Neuron (in vitro differentiated cells): Measurements from ENCODE around the gene CD180.

Source experiments
- H2AFZ ChIP-seq: one replicate; pipeline ENCODE4 v1.6.1; 2013; ENCODE audit warnings: low read depth, mild to moderate bottlenecking, inconsistent platforms, low read length, moderate library complexity
- H3K27me3 ChIP-seq: one replicate; pipeline ENCODE4 v1.6.1; 2013; ENCODE audit warnings: low read length; ENCODE audit not compliant: insufficient read depth
- H3K36me3 ChIP-seq: one replicate; pipeline ENCODE4 v1.6.1; 2013; ENCODE audit warnings: low read length; ENCODE audit not compliant: insufficient read depth
- H3K4me1 ChIP-seq: one replicate; pipeline ENCODE4 v1.6.1; 2013; ENCODE audit warnings: low read length; ENCODE audit not compliant: insufficient read depth
- H3K4me3 ChIP-seq: 2 replicates; pipeline ENCODE4 v1.5.1; 2013; ENCODE audit warnings: mild to moderate bottlenecking, low read length, moderate library complexity
- H3K9me3 ChIP-seq: one replicate; pipeline ENCODE4 v1.6.1; 2013; ENCODE audit warnings: low read length

Gene CD180

GRCh38 chr5:67156976-67157583 is 39.5 kb downstream of the CD180 start:
- H3K27me3 ChIP-seq: no peaks in the 10 kb centered on the region
- H3K4me1 ChIP-seq: no peaks in the 10 kb centered on the region
- no peaks in the 10 kb centered on the region for H3K9me3 ChIP-seq
- H3K4me3 ChIP-seq: no peak overlapping the region
- no peaks in the 10 kb centered on the region for H3K36me3 ChIP-seq
- H2AFZ ChIP-seq: no peak overlapping the region

DNA sequence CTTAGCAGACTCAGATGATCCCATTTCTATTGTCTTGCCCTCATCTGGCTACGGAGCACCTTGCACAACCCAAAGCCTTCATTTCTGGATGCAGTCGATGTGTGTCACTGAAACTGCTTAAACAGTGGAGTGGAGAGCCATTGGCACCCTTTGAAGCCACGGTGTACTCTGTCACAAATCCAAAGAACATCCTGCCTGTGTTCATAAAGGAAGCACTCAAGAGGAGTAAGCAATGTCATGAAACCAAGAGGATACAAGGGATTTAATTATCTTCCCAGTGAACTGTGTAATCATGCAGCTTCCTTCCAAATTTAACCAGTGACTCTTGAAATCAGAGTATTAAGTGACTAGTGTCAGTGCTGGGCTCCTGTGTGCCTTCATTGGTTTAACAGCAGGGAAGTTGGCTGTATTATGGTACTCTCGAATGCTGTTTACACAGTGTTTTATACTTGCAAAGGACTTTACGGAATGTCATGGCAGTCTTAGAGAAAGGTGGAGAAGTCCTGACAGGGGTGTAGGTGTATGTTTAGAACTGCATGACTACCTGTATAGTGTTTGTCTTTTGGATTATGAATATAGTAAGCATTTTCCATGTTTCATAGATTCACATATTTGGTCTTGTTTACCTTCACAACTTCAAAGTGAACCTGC is 41.9 kb downstream of the CD180 start:
- no peak overlapping the region for H2AFZ ChIP-seq
- no peaks in the 10 kb centered on the region for H3K9me3 ChIP-seq
- H3K27me3 ChIP-seq: no peaks in the 10 kb centered on the region
- no peaks in the 10 kb centered on the region for H3K4me1 ChIP-seq
- no peak overlapping the region for H3K4me3 ChIP-seq
- no peaks in the 10 kb centered on the region for H3K36me3 ChIP-seq

- Histone ChIP-seq H3K9me3 (no peaks in the 10 kb centered on the region), H3K36me3 (no peaks in the 10 kb centered on the region), H3K4me1 (no peaks in the 10 kb centered on the region), H2AFZ (no peak overlapping the region), H3K27me3 (no peaks in the 10 kb centered on the region), H3K4me3 (no peak overlapping the region)
These were observed 43.3 kb downstream of the CD180 start for GRCh38 chr5:67153292-67153691.

GRCh38 chr5:67152400-67152799 is 44.2 kb downstream of the CD180 start:
- Histone ChIP-seq H3K4me1 (no peaks in the 10 kb centered on the region), H3K36me3 (no peaks in the 10 kb centered on the region), H3K9me3 (no peaks in the 10 kb centered on the region), H3K4me3 (no peak overlapping the region), H2AFZ (no peak overlapping the region), H3K27me3 (no peaks in the 10 kb centered on the region)

GRCh38 chr5:67149951-67150523 is 46.6 kb downstream of the CD180 start:
- no peaks in the 10 kb centered on the region for H3K9me3 ChIP-seq
- H3K4me3 ChIP-seq: no peak overlapping the region
- H3K4me1 ChIP-seq: no peaks in the 10 kb centered on the region
- H3K27me3 ChIP-seq: no peaks in the 10 kb centered on the region
- H2AFZ ChIP-seq: no peak overlapping the region
- peaks cover 12% of the 10 kb centered on the region for H3K36me3 ChIP-seq

DNA sequence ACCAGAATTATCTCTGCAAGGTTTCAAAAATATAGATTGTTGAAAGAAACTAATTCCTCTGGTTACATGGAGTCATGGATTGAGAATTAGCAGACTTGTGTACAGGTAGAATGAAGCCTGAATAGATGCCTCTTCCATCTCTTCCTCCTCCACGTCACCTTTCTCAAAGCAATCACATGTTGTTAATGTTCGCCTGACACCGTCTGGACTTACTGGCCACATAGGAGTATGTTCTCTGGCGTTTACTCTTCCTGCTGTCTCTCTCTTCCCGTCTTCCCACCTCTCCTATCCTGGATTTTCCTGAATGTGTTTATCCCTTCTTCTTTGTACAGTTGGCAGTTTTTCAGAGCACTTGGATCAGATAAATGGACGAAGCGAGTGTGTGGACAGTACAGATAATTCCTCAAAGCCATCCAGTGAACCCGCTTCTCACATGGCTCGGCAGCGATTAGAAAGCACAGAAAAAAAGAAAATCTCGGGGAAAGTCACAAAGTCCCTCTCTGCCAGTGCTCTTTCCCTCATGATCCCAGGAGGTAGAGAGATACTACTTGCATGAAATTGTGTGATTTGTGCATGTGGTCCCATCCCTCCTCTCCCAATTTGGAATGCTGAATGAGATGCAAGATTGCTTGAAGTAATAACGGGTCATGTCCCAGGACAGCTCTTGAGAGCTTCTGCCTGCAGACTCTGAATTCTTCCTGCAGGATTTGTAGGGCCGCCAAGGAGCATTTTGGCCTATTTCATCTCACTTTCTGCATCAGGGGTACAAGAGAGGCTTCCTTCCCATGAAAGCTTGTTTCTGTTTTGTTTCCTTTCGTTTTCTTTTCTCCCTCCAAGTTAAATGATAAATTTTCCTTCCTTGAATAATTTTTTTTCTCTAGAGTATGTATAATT is 47.3 kb downstream of the CD180 start:
- no peaks in the 10 kb centered on the region for H3K4me1 ChIP-seq
- no peaks in the 10 kb centered on the region for H3K9me3 ChIP-seq
- no peak overlapping the region for H2AFZ ChIP-seq
- peaks cover 12% of the 10 kb centered on the region for H3K36me3 ChIP-seq
- H3K27me3 ChIP-seq: no peaks in the 10 kb centered on the region
- H3K4me3 ChIP-seq: no peak overlapping the region

DNA sequence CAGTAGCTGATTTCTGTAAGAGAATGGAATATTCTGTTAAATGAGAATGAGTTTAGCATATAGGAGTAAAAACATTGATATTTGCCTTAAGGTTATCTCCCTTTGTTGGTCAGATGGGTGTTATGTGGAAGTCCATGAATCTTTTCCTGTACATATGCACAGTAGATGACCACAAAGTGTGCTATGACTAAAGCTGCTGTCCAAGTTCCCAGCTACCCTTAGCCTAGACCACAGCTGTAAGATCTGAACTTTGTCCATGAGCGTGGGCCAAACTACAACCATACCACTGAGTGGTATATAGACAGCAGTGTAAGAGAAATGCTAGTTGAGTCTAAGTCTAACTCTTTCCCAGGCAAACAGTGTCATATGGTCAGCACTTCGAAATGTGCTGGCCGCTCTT is 48.8 kb downstream of the CD180 start:
- peaks cover 16% of the 10 kb centered on the region for H3K36me3 ChIP-seq

GRCh38 chr5:67146981-67147380 is 49.6 kb downstream of the CD180 start:
- H2AFZ ChIP-seq: no peak overlapping the region
- H3K9me3 ChIP-seq: no peaks in the 10 kb centered on the region
- H3K4me1 ChIP-seq: no peaks in the 10 kb centered on the region
- H3K36me3 ChIP-seq: peaks cover 20% of the 10 kb centered on the region
- H3K27me3 ChIP-seq: no peaks in the 10 kb centered on the region
- no peak overlapping the region for H3K4me3 ChIP-seq

More for the DNA sequence above, 48.8 kb downstream of the CD180 start:
- Histone ChIP-seq H2AFZ (no peak overlapping the region), H3K27me3 (no peaks in the 10 kb centered on the region), H3K9me3 (no peaks in the 10 kb centered on the region), H3K4me1 (no peaks in the 10 kb centered on the region), H3K4me3 (no peak overlapping the region)

- no peaks in the 10 kb centered on the region for H3K4me1 ChIP-seq
- no peak overlapping the region for H2AFZ ChIP-seq
- H3K27me3 ChIP-seq: no peaks in the 10 kb centered on the region
- H3K36me3 ChIP-seq: peaks cover 20% of the 10 kb centered on the region
- H3K9me3 ChIP-seq: no peaks in the 10 kb centered on the region
- no peak overlapping the region for H3K4me3 ChIP-seq
These were observed 50.0 kb downstream of the CD180 start for GRCh38 chr5:67146574-67146973.

GRCh38 chr5:67144183-67144639 is 52.4 kb downstream of the CD180 start:
- Histone ChIP-seq H2AFZ (no peak overlapping the region), H3K27me3 (no peaks in the 10 kb centered on the region), H3K4me1 (no peaks in the 10 kb centered on the region), H3K36me3 (peaks cover 20% of the 10 kb centered on the region), H3K9me3 (no peaks in the 10 kb centered on the region), H3K4me3 (no peak overlapping the region)

DNA sequence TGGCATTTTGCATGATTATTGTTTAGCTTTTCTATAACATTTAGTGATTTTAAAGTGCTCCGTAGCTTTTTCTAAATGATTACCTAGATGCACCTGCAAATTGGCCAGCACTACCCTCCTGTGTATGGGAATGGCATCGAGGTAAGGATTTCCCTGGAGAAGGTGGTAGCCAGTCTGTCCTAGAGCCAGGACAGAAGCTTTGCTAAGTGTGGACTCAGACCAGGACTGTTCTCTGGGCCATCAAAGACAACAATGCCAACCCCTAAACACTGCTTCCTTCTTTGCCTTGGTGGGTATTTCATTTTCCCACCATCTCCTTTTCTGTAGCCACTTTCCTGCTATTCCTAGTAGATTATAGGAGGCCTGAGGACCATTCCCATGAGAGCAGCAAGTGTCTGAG is 53.0 kb downstream of the CD180 start:
- no peaks in the 10 kb centered on the region for H3K27me3 ChIP-seq
- H2AFZ ChIP-seq: no peak overlapping the region
- H3K9me3 ChIP-seq: no peaks in the 10 kb centered on the region
- H3K4me1 ChIP-seq: no peaks in the 10 kb centered on the region
- no peak overlapping the region for H3K4me3 ChIP-seq
- peaks cover 20% of the 10 kb centered on the region for H3K36me3 ChIP-seq

DNA sequence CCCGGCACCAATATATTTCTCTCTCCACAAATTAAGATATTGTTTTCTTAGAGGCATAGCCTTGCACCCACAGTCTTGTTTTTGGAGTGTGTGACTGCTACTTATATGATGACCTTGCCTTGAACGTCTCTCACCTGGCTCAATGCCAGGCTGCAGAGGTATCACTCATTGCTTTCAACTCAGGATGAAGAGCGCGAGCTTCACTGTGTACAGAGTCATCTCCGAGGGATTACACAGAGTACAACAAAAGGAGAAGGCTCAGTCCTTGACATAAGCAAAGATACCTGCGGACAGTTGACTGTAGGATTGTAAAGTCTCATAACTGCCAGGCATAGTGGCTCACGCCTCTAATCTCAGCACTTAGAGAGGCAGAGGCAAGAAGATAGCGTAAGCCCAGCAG is 53.8 kb downstream of the CD180 start:
- Histone ChIP-seq H3K4me1 (no peaks in the 10 kb centered on the region), H3K36me3 (peaks cover 20% of the 10 kb centered on the region), H2AFZ (no peak overlapping the region), H3K9me3 (no peaks in the 10 kb centered on the region), H3K27me3 (no peaks in the 10 kb centered on the region), H3K4me3 (no peak overlapping the region)

- H3K36me3 ChIP-seq: peaks cover 16% of the 10 kb centered on the region
- no peak overlapping the region for H2AFZ ChIP-seq
- no peak overlapping the region for H3K4me3 ChIP-seq
- no peaks in the 10 kb centered on the region for H3K9me3 ChIP-seq
- H3K4me1 ChIP-seq: no peaks in the 10 kb centered on the region
- no peaks in the 10 kb centered on the region for H3K27me3 ChIP-seq
These were observed 55.0 kb downstream of the CD180 start for GRCh38 chr5:67141644-67142043.
